A549 treated with ZK216348 at 1 μM for 4 hours (cell line): Measurements from ENCODE around the gene PI4KA. TPM values are rescaled to one million over a fixed set of nuclear protein-coding genes. Genes with fewer than 3 reads are reported as not detected.

Experiments used
- total RNA-seq: library from RNA; stranded (reverse); fragments of 200-300 nt; extraction: Qiagen RNA extraction; gene quantifications from 5 replicates; pipeline ENCODE4 v1.2.3, GENCODE V29; 2022; ENCODE audit warnings: low read depth

The PI4KA gene
- 14.1 to 21.9 TPM (median 21.2 TPM) in 5 replicates for total RNA-seq

GRCh38 chr22:20858615-20859416, at the start of gene PI4KA, which contains the start of gene SNAP29:
Gene PI4KA (minus strand): TSS chr22:20858811. CDS start chr22:20858725, 86 bp downstream.
Gene SNAP29 (plus strand): TSS chr22:20859007. CDS start chr22:20859111, 104 bp downstream.

GRCh38 chr22:20773793-20774212, 84.8 kb downstream of the PI4KA start, which contains the start of gene SERPIND1:
Gene SERPIND1 (plus strand): TSS chr22:20774113. CDS start chr22:20779313, 5,200 bp downstream.

Other genes with a start within 250 kb of the PI4KA start
- not detected in 5 replicates for gene SERPIND1, start 84.7 kb downstream of the PI4KA start, total RNA-seq
- 17.0 to 18.8 TPM (median 18.4 TPM) in 5 replicates for gene SNAP29, start 196 bp upstream of the PI4KA start, total RNA-seq
- 20.7 to 24.6 TPM (median 22.5 TPM) in 5 replicates for gene CRKL, start 58.6 kb upstream of the PI4KA start, total RNA-seq
- gene AIFM3, start 108.4 kb upstream of the PI4KA start, total RNA-seq = 1.9 to 5.0 TPM (median 3.7 TPM) in 5 replicates
- 9.9 to 22.7 TPM (median 19.3 TPM) in 5 replicates for gene LZTR1, start 123.5 kb upstream of the PI4KA start, total RNA-seq
- 14.4 to 28.4 TPM (median 25.2 TPM) in 5 replicates for gene THAP7, start 143.3 kb upstream of the PI4KA start, total RNA-seq
- 0.40 to 1.1 TPM (median 0.64 TPM) in 5 replicates for gene P2RX6, start 156.4 kb upstream of the PI4KA start, total RNA-seq
- not detected in 5 replicates for gene SLC7A4, start 173.8 kb upstream of the PI4KA start, total RNA-seq
- not detected in 5 replicates for gene LRRC74B, start 187.1 kb upstream of the PI4KA start, total RNA-seq